Panc1 (cell line): ENCODE data around the gene CLBA1.
"Not testable (repeated sequence)": the region's sequence is repeated elsewhere in the genome, so short reads cannot be mapped to it uniquely, and the experiment has no call there.

Experiments
- CTCF ChIP-seq: fragments of 450-650 bp; IDR thresholded peaks from 2 replicates; pipeline ENCODE4 v1.5.1; 2017; ENCODE audit warnings: mild to moderate bottlenecking
- POLR2AphosphoS5 ChIP-seq: IDR thresholded peaks from 2 replicates; pipeline ENCODE4 v1.6.1; 2012; ENCODE audit warnings: mild to moderate bottlenecking, low read depth, low read length, moderate library complexity
- REST ChIP-seq, 2 experiments: IDR thresholded peaks; 2 replicates each; pipeline ENCODE4 v1.6.1; 2011 to 2012; ENCODE audit warnings: low read depth in 2 of 2, control low read depth in 1 of 2, low read length in 1 of 2, mild to moderate bottlenecking in 1 of 2, moderate library complexity in 1 of 2; ENCODE audit not compliant: insufficient read depth in 1 of 2
- SIN3A ChIP-seq: IDR thresholded peaks from 2 replicates; pipeline ENCODE4 v1.6.1; 2012; ENCODE audit warnings: low read depth, mild to moderate bottlenecking, low read length, moderate library complexity, borderline replicate concordance; ENCODE audit not compliant: insufficient read depth
- TCF7L2 ChIP-seq: IDR thresholded peaks from 2 replicates; pipeline ENCODE4 v1.6.1; 2011; ENCODE audit warnings: mild to moderate bottlenecking, low read depth, low read length, inconsistent platforms

- TF ChIP-seq CTCF; POLR2AphosphoS5; SIN3A; TCF7L2; REST (IDR thresholded peaks at IDR 0.05; ENCODE audit: insufficient read depth in 1 of 2, low read depth in 2 of 2, low read length in 1 of 2): not testable (repeated sequence)
Measured at GRCh38 chr14:104944436-104945205, 41.0 kb upstream of the CLBA1 start.
